Activated CD8-positive, alpha-beta memory T cell treated with anti-CD3 and anti-CD28 coated beads for 1 hour (primary cell): ENCODE results near the gene CLDN22.
"Not testable (repeated sequence)": the region's sequence is repeated elsewhere in the genome, so short reads cannot be mapped to it uniquely, and the experiment has no call there.

Experiments
- DNase-seq, 2 donors: peaks; one replicate each; pipeline ENCODE4 v3.0.0-alpha.2; 2020; ENCODE audit warnings: low read depth in 1 of 2; ENCODE audit errors: extremely low read depth in 1 of 2

The CLDN22 gene

GRCh38 chr4:183347566-183347965, 27.5 kb upstream of the CLDN22 start:
- DNase-seq = no peak

GRCh38 chr4:183347146-183347545, 27.1 kb upstream of the CLDN22 start:
- no peak for DNase-seq

- no peak for DNase-seq
Observed at GRCh38 chr4:183345261-183345660, 25.2 kb upstream of the CLDN22 start.

GRCh38 chr4:183344523-183345255, 24.6 kb upstream of the CLDN22 start:
- no peak for DNase-seq

GRCh38 chr4:183343730-183344129, 23.7 kb upstream of the CLDN22 start:
- DNase-seq = no peak

- no peak for DNase-seq
Observed at GRCh38 chr4:183342541-183343533, 22.8 kb upstream of the CLDN22 start.

- no peak for DNase-seq
Observed at GRCh38 chr4:183337833-183338232, 17.8 kb upstream of the CLDN22 start.

GRCh38 chr4:183337349-183337748, 17.3 kb upstream of the CLDN22 start:
- DNase-seq = no peak

- no peak for DNase-seq
Observed at GRCh38 chr4:183335369-183335940, 15.4 kb upstream of the CLDN22 start.

- DNase-seq = no peak
Observed at GRCh38 chr4:183333983-183334382, 13.9 kb upstream of the CLDN22 start.

GRCh38 chr4:183333202-183333601, 13.1 kb upstream of the CLDN22 start:
- no peak for DNase-seq

GRCh38 chr4:183332447-183332846, 12.4 kb upstream of the CLDN22 start:
- DNase-seq = no peak

GRCh38 chr4:183330841-183331240, 10.8 kb upstream of the CLDN22 start:
- DNase-seq = no peak

GRCh38 chr4:183329954-183330742, 10.1 kb upstream of the CLDN22 start:
- DNase-seq = no peak

- no peak for DNase-seq
Observed at GRCh38 chr4:183329244-183329643, 9.2 kb upstream of the CLDN22 start.

- DNase-seq = no peak
Observed at GRCh38 chr4:183328832-183329231, 8.8 kb upstream of the CLDN22 start.

- DNase-seq = no peak
Observed at GRCh38 chr4:183327827-183328226, 7.8 kb upstream of the CLDN22 start.

GRCh38 chr4:183326853-183327252, 6.8 kb upstream of the CLDN22 start:
- no peak for DNase-seq

- not testable (repeated sequence) for DNase-seq
Observed at GRCh38 chr4:183326387-183326786, 6.3 kb upstream of the CLDN22 start.

GRCh38 chr4:183324619-183325018, 4.5 kb upstream of the CLDN22 start:
- no peak for DNase-seq

GRCh38 chr4:183324056-183324455, 4.0 kb upstream of the CLDN22 start:
- not testable (repeated sequence) for DNase-seq
